GM21786 (cell line): ENCODE data around the gene BROX.
"Not testable (repeated sequence)": the region's sequence is repeated elsewhere in the genome, so short reads cannot be mapped to it uniquely, and the experiment has no call there.

Source experiments
- ATAC-seq: cut with Tn5 transposase; IDR thresholded peaks from one replicate; pipeline ENCODE4 v1.9.1; 2021; ENCODE audit not compliant: unreplicated experiment

BROX gene

GRCh38 chr1:222712253-222713090 is at the start of gene BROX, which contains the start of gene AIDA:
TSS of gene BROX (plus strand) at chr1:222712564. CDS start at chr1:222715700, 3,136 bp downstream.
TSS of gene AIDA (minus strand) at chr1:222712491. CDS start at chr1:222712317, 174 bp downstream.
- ATAC-seq = peak; percentile 73

- ATAC-seq = no peak
Measured at GRCh38 chr1:222663431-222663934, 48.9 kb upstream of the BROX start.

GRCh38 chr1:222665964-222666363 is 46.4 kb upstream of the BROX start:
- no peak for ATAC-seq

GRCh38 chr1:222668184-222668583 is 44.2 kb upstream of the BROX start:
- ATAC-seq = not testable (repeated sequence)

- ATAC-seq = not testable (repeated sequence)
Measured at GRCh38 chr1:222669107-222669506, 43.3 kb upstream of the BROX start.

GRCh38 chr1:222670110-222670509 is 42.3 kb upstream of the BROX start:
- ATAC-seq = no peak

GRCh38 chr1:222680080-222680479 is 32.3 kb upstream of the BROX start:
- no peak for ATAC-seq

- ATAC-seq = no peak
Measured at GRCh38 chr1:222691016-222691415, 21.3 kb upstream of the BROX start.

GRCh38 chr1:222694927-222695326 is 17.4 kb upstream of the BROX start:
- no peak for ATAC-seq

- ATAC-seq = no peak
Measured at GRCh38 chr1:222696741-222697140, 15.6 kb upstream of the BROX start.

- ATAC-seq = no peak
Measured at GRCh38 chr1:222697203-222697602, 15.2 kb upstream of the BROX start.

- no peak for ATAC-seq
Measured at GRCh38 chr1:222697826-222698225, 14.5 kb upstream of the BROX start.

GRCh38 chr1:222702210-222702609 is 10.2 kb upstream of the BROX start:
- ATAC-seq = no peak

GRCh38 chr1:222704260-222704659 is 8.1 kb upstream of the BROX start:
- ATAC-seq = no peak

- no peak for ATAC-seq
Measured at GRCh38 chr1:222706815-222707214, 5.5 kb upstream of the BROX start.

GRCh38 chr1:222709700-222710153 is 2.6 kb upstream of the BROX start:
- no peak for ATAC-seq

GRCh38 chr1:222711319-222712252 is 778 bp upstream of the BROX start:
- peak; percentile 21 for ATAC-seq

GRCh38 chr1:222713091-222713961 is 962 bp downstream of the BROX start:
- peak; percentile 75 for ATAC-seq

GRCh38 chr1:222716393-222716792 is 4.0 kb downstream of the BROX start:
- no peak for ATAC-seq

GRCh38 chr1:222728746-222729145 is 16.4 kb downstream of the BROX start:
- ATAC-seq = no peak
